Measurements from ENCODE around the gene HSD3B1.
"Not testable (repeated sequence)": the region's sequence is repeated elsewhere in the genome, so short reads cannot be mapped to it uniquely, and the experiment has no call there.

The HSD3B1 gene

DNA sequence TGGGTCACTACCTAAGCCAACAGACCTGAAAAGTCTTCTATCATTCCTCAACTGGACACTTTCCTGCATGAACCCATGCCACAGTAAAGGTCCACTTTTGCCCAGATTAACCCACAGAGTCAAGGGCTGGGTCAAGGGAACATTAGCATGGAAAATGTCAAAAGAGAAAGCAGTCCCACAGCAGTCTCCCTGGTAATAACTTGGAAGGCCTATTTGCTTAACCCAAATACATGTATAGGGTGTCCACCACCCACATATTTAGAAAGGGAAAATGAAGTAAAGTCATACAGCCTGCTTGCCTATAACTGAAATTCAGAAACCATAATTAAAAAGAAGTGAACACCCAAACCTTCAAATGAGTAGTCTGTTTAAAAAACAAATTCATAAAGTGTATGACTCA, 16.1 kb upstream of the HSD3B1 start:
- no peak for DNase-seq (ENCODE audit: low read depth, low spot score)

DNA sequence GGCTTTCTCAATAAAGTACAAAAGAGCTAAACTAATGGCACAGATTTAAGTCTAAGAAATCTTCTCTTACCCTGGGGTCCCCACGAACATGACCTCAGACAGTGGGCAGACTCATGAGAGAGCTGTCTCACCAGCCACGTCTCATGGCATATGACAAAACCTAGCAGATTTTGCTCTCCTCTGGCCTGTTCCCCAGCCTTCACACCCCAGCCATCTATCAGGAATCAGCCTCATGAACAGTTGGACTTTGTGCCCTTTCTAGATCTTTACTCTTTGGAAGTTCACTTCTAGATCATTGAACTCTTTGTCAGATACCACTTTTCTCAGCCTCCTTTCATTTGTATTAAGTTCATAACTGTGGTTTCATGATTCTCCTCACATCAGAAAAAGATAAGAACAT, 14.2 kb upstream of the HSD3B1 start:
- DNase-seq (ENCODE audit: low read depth, low spot score) = no peak

DNA sequence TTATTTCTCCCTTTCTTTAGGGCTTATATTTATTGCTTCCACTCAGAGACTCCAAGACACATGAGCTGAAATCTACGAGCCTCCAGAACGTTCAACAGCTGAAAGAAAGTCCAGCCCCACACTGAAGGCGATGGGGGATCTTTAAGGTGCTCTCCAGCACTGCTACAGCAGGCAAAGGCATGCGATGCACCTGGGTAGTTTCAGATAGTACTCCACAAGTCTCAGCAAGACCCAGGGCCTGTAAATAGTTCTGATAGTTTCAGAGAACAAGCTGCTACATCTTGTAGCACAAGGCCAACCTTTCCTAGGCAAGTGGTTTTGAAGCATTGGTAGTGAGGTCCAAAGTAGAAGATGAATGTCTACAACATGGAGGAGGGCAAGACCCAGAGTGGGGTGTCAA, 2.2 kb upstream of the HSD3B1 start:
- no peak for DNase-seq (ENCODE audit: low read depth, low spot score)

- DNase-seq (ENCODE audit: low read depth, low spot score) = no peak
Observed at GRCh38 chr1:119510046-119510445, 3.0 kb downstream of the HSD3B1 start.

GRCh38 chr1:119515221-119515620, 8.2 kb downstream of the HSD3B1 start:
- DNase-seq (ENCODE audit: low read depth, low spot score) = no peak

GRCh38 chr1:119516247-119516646, 9.2 kb downstream of the HSD3B1 start:
- DNase-seq (ENCODE audit: low read depth, low spot score) = no peak

GRCh38 chr1:119516680-119517079, 9.7 kb downstream of the HSD3B1 start:
- DNase-seq (ENCODE audit: low read depth, low spot score) = peak; percentile 17

GRCh38 chr1:119517667-119518066, 10.7 kb downstream of the HSD3B1 start:
- DNase-seq (ENCODE audit: low read depth, low spot score) = not testable (repeated sequence)

DNA sequence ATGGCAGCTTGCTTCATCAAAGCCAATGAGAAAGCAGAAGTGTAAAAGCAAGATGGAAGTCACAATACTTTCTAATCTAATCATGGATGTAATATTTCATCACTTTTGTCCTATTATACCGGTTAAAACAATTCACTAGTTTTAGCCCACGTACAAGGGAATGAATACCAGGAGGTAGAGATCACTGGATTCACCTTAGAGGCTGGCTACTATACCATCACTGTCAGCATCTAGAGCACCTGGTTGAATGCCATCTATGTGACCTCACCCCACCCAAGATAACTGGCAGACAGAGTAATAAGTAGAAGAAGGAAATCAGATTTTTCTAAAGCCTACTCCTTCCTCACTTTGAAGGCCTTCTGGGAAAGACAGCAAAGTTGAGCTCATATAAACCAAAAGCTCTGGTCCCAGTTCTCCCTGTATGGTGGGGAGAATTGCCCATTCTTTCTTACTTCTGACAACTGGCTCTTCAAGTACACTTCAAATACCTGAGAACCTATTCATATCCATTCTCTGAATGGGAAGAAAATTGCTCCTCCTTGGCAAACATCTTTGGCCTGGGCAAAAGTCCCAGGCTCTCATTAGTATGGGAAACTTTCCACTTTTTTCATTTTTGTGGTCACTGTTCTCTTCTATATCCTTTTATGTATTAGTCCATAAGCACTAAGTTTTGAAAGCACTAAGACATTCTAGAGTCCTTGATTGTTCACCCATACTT, 24.8 kb downstream of the HSD3B1 start:
- DNase-seq (ENCODE audit: low read depth, low spot score) = no peak

- no peak for DNase-seq (ENCODE audit: low read depth, low spot score)
Observed at GRCh38 chr1:119532324-119532910, 25.4 kb downstream of the HSD3B1 start.

- no peak for DNase-seq (ENCODE audit: low read depth, low spot score)
Observed at GRCh38 chr1:119535381-119535780, 28.4 kb downstream of the HSD3B1 start.

- DNase-seq (ENCODE audit: low read depth, low spot score) = no peak
Observed at GRCh38 chr1:119537966-119538365, 31.0 kb downstream of the HSD3B1 start.

- no peak for DNase-seq (ENCODE audit: low read depth, low spot score)
Observed at GRCh38 chr1:119539636-119540035, 32.6 kb downstream of the HSD3B1 start.

GRCh38 chr1:119541389-119541788, 34.4 kb downstream of the HSD3B1 start:
- DNase-seq (ENCODE audit: low read depth, low spot score) = no peak

DNA sequence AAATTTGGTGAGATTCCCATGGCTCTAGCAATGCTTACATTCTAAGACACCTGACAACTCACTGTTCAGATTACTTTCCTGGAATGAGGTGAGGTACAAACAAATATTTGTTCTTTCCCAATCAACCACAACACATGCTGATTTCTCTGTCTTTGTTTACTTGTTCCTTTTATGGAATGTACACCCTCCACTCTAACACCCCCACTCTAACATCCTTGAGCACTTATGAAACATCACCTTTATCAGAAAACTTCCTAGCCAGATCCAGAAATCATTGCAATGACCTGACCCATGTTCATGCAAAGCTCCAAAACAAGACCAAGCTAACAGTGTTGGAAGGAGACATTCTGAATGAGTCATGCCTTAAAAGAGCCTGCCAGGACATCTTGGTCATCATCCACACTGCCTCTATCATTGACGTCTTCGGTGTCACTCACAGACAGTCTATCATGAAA, 35.5 kb downstream of the HSD3B1 start:
- no peak for DNase-seq (ENCODE audit: low read depth, low spot score)

GRCh38 chr1:119544165-119544762, 37.3 kb downstream of the HSD3B1 start:
- peak; percentile 3 for DNase-seq (ENCODE audit: low read depth, low spot score)

DNA sequence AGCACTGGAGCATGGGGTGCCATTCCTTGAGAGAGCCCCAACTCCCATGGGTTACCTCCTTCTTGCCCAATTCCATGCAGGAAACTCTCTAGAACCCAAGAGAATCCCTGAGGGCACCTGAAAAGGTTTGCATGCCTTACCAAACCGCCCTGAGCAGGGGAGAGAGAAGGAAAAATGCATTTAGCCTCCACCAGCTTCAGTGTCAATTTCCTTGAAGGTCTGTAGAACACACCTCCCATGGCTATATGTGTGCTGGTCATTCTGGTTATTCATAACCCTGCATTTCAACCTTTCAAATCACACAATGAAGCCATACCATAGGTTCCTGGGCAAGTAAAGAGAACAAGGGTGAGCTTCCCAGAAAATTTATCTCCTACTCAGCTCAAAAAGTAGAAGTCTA, 39.6 kb downstream of the HSD3B1 start:
- no peak for DNase-seq (ENCODE audit: low read depth, low spot score)

- DNase-seq (ENCODE audit: low read depth, low spot score) = no peak
Observed at GRCh38 chr1:119547306-119547705, 40.3 kb downstream of the HSD3B1 start.

DNA sequence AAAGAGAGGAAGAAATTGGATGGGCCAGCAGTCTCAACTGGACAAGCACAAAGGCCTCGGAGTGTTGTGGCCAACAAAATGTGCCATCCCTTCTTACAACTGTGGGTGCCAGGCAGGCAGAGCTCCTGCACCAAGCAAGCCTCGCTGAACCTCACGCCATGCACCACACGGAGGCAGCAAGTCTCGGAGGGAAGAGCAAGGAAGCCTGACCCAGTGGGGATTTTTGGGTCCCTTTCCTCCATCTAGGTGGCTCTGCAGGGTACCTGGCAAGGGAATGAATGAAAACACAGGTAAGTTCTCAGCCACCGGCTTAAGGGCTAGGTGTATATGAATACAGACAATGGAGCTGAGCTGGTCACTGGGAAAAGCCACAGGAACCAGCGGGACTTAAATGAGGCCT, 40.8 kb downstream of the HSD3B1 start:
- DNase-seq (ENCODE audit: low read depth, low spot score) = no peak

- DNase-seq (ENCODE audit: low read depth, low spot score) = peak; percentile 54
Observed at GRCh38 chr1:119549719-119550132, 42.7 kb downstream of the HSD3B1 start.

DNA sequence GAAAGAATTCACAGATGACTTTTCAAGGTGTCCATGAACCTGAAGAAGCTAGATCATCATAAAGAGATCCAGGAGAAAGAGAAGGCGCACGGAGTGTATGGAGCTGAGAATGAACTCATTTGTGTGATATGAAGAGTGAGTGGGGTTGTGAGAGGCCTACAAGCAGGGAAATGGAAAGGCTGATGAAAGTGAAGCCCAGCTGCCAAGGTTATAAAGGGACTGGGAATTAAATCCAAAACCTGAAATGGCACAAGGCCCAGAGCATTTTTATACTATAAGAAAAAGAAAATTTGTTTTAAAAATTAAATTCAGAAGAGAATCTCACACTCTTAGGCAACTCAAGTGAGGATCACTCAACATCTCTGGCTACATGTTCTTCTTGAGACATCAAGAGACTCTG, 43.4 kb downstream of the HSD3B1 start:
- no peak for DNase-seq (ENCODE audit: low read depth, low spot score)

DNA sequence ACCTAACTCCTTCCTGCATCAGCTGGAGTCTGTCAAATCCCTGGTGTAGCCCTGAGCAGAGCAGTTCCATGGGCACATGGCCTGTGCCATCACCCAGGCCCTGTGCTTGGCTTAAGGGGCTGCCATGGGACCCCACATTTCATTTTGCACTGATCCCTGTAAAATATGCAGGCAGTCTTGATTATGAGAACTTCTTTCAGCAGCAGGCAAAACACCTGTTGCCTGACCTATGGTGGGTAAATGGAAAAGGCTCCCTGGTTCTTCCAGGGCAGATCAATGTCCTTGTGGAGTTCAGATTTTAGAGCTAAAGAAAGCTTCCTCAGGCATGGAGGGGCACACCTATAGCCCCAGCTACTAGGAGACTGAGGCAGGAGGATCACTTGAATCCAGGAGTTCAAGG, 44.2 kb downstream of the HSD3B1 start:
- DNase-seq (ENCODE audit: low read depth, low spot score) = no peak

- not testable (repeated sequence) for DNase-seq (ENCODE audit: low read depth, low spot score)
Observed at GRCh38 chr1:119552656-119553055, 45.6 kb downstream of the HSD3B1 start.
